K562 (cell line): ENCODE results near the gene PPP1R16B. TPM values are rescaled to one million over a fixed set of nuclear protein-coding genes. Genes with fewer than 3 reads are reported as not detected.

Source experiments
- ATF7 ChIP-seq: fragments of 450-650 bp; IDR thresholded peaks from 2 replicates; pipeline ENCODE4 v1.7.1; 2014; ENCODE audit warnings: mild to moderate bottlenecking, moderate library complexity
- BHLHE40 ChIP-seq: IDR thresholded peaks from 2 replicates; pipeline ENCODE4 v1.6.1; 2011; ENCODE audit warnings: low read length, improper control_type of control experiment
- E2F3 ChIP-seq: fragments of 250-450 bp; sonication (Bioruptor Pico); IDR thresholded peaks from 2 replicates; pipeline ENCODE4 v1.4.0; 2020; ENCODE audit warnings: mild to moderate bottlenecking
- KLF6 ChIP-seq: fragments of 250-450 bp; sonication (Bioruptor Pico); IDR thresholded peaks from 2 replicates; pipeline ENCODE4 v1.4.0; 2020; ENCODE audit warnings: mild to moderate bottlenecking, moderate library complexity, borderline replicate concordance
- MCM5 ChIP-seq: fragments of 450-650 bp; IDR thresholded peaks from 2 replicates; pipeline ENCODE4 v1.6.1; 2016; ENCODE audit warnings: low read depth
- PHF8 ChIP-seq: fragments of 200-600 bp; sonication (generic); IDR thresholded peaks from 2 replicates; pipeline ENCODE4 v1.6.1; 2012; ENCODE audit warnings: mixed run types, mild to moderate bottlenecking, inconsistent platforms, low read length, moderate library complexity, borderline replicate concordance
- PKNOX1 ChIP-seq: fragments of 450-650 bp; IDR thresholded peaks from 2 replicates; pipeline ENCODE4 v1.6.1; 2016
- PPARD ChIP-seq: fragments of 250-450 bp; sonication (Bioruptor Pico); IDR thresholded peaks from 2 replicates; pipeline ENCODE4 v1.8.0; 2022; ENCODE audit warnings: inconsistent platforms, mild to moderate bottlenecking, moderate library complexity
- RAD21 ChIP-seq, 2 experiments: fragments of 250-450 bp in 1 of 2; fragments of 450-650 bp in 1 of 2; sonication (Bioruptor Pico) in 1 of 2; formaldehyde crosslinking in 1 of 2; IDR thresholded peaks in 1 of 2; conservative IDR thresholded peaks in 1 of 2; 2 replicates each; pipeline versions ENCODE4 v1.4.0 to v1.8.0; 2020 to 2022; ENCODE audit warnings: mild to moderate bottlenecking in 2 of 2, moderate library complexity in 1 of 2
- SIX5 ChIP-seq, 2 experiments: IDR thresholded peaks; 2 replicates each; pipeline ENCODE4 v1.6.1; 2011; ENCODE audit warnings: low read length in 2 of 2, borderline replicate concordance in 1 of 2, low read depth in 1 of 2, mild to moderate bottlenecking in 1 of 2, moderate library complexity in 1 of 2; ENCODE audit not compliant: insufficient read depth in 1 of 2
- TEAD4 ChIP-seq, 2 experiments: sonication (generic) in 1 of 2; formaldehyde crosslinking in 1 of 2; IDR thresholded peaks; 2 replicates each; pipeline versions ENCODE4 v1.6.1 to v1.8.0; 2012 to 2022; ENCODE audit warnings: borderline replicate concordance in 1 of 2, inconsistent platforms in 1 of 2, low read length in 1 of 2, mild to moderate bottlenecking in 1 of 2, missing genetic modification reagents in 1 of 2
- ZNF232 ChIP-seq: sonication (generic); formaldehyde crosslinking; IDR thresholded peaks from 2 replicates; pipeline ENCODE4 v1.8.0; 2022; ENCODE audit warnings: mild to moderate bottlenecking, missing genetic modification reagents
- ZNF253 ChIP-seq: fragments of 250-450 bp; sonication (Bioruptor Pico); conservative IDR thresholded peaks from 2 replicates; pipeline ENCODE4 v1.6.1; 2021; ENCODE audit warnings: mild to moderate bottlenecking
- ZNF830 ChIP-seq: fragments of 250-450 bp; sonication (Bioruptor Pico); IDR thresholded peaks from 2 replicates; pipeline ENCODE4 v1.5.0; 2021; ENCODE audit warnings: mild to moderate bottlenecking
- polyA plus RNA-seq, 8 experiments: library from polyadenylated mRNA; depleted of rRNA in 4 of 8; stranded (reverse) in 5 of 8; unstranded in 3 of 8; fragments of >200 nt; fragmentation: Nextera tagmentation in 2 of 8; fragmentation: Illumina TruSeq in 1 of 8; extraction: Ambion mirVana in 2 of 8; extraction: Trizol in 1 of 8; gene quantifications; 2 replicates each; pipeline versions ENCODE4 v1.2.1 to v1.2.3, GENCODE V29; 2011 to 2014; ENCODE audit warnings: inconsistent platforms in 1 of 8, missing spikeins in 1 of 8
- total RNA-seq, 7 experiments: library from RNA; depleted of rRNA in 6 of 7; stranded (reverse); fragments of >200 nt in 6 of 7; fragmentation: Illumina TruSeq in 2 of 7; extraction: Trizol in 2 of 7; gene quantifications; 2 replicates each; pipeline versions ENCODE4 v1.2.1 to v1.2.3, GENCODE V29; 2011 to 2021; ENCODE audit warnings: low replicate concordance in 1 of 7
- TF ChIP-seq, protein P1 (sequence below): fragments of 450-650 bp; formaldehyde crosslinking; IDR thresholded peaks from 2 replicates; pipeline ENCODE4 v1.4.0; 2020; ENCODE audit warnings: mild to moderate bottlenecking
- TF ChIP-seq, protein P2 (sequence below): fragments of 450-650 bp; IDR thresholded peaks from 2 replicates; pipeline ENCODE4 v1.7.0; 2016; ENCODE audit warnings: borderline replicate concordance
- TF ChIP-seq, protein P3 (sequence below): fragments of 200-800 bp; sonication (Bioruptor generic); IDR thresholded peaks from 2 replicates; pipeline ENCODE4 v1.6.1; 2017; ENCODE audit warnings: missing genetic modification characterization, missing compliant biosample characterization

PPP1R16B gene
- total and polyA plus RNA-seq, 9 of the 15 experiments (the other 6 are each of a cell fraction or from before 2014, with no cell fraction given), result 1.5 to 11.5 (median 6.8) TPM

DNA sequence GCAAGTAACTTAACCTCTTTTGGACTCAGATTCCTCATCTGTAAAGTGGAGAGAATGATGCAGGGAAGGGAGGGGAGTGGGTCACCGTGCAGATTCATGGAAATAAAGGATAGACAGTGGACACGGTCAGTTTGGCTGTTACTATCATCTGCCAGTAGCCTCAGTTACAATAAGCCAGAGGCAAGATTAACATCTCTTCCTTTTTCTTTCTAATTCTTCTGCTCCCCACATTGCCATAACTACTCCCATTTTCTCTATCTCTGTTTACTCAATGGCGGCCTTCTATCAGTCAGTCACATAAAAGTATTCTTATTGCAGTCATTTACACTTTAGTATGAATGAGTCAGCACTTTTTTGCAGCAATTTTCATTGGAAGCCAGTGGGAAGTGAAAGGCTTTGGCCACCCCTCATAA is 49.2 kb downstream of the PPP1R16B start (continued):
- TF ChIP-seq, protein P1, sequence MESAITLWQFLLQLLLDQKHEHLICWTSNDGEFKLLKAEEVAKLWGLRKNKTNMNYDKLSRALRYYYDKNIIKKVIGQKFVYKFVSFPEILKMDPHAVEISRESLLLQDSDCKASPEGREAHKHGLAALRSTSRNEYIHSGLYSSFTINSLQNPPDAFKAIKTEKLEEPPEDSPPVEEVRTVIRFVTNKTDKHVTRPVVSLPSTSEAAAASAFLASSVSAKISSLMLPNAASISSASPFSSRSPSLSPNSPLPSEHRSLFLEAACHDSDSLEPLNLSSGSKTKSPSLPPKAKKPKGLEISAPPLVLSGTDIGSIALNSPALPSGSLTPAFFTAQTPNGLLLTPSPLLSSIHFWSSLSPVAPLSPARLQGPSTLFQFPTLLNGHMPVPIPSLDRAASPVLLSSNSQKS (CRISPR knock-in tag), result no peak
- TF ChIP-seq, protein P2, sequence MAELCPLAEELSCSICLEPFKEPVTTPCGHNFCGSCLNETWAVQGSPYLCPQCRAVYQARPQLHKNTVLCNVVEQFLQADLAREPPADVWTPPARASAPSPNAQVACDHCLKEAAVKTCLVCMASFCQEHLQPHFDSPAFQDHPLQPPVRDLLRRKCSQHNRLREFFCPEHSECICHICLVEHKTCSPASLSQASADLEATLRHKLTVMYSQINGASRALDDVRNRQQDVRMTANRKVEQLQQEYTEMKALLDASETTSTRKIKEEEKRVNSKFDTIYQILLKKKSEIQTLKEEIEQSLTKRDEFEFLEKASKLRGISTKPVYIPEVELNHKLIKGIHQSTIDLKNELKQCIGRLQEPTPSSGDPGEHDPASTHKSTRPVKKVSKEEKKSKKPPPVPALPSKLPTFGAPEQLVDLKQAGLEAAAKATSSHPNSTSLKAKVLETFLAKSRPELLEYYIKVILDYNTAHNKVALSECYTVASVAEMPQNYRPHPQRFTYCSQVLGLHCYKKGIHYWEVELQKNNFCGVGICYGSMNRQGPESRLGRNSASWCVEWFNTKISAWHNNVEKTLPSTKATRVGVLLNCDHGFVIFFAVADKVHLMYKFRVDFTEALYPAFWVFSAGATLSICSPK, result no peak
- TF ChIP-seq TEAD4 (IDR thresholded peaks at IDR 0.05; ENCODE audit: low read length) (peak; percentile 81), TEAD4 (CRISPR knock-in tag; IDR thresholded peaks at IDR 0.05; ENCODE audit: borderline replicate concordance) (no peak), ATF7 (0 out of 2 replicates have a peak, but pooled peaks have one; percentile 51), ZNF253 (CRISPR knock-in tag) (no peak), RAD21 (CRISPR knock-in tag; conservative IDR thresholded peaks at IDR 0.05 in 1 of 2, IDR thresholded peaks at IDR 0.05 in 1 of 2) (peak in 1 of 2 experiments; percentile 16; a peak in 1 of 4 replicates), ZNF232 (CRISPR knock-in tag) (no peak), PHF8 (no peak), PPARD (CRISPR knock-in tag) (no peak), E2F3 (no peak), BHLHE40 (no peak), KLF6 (peak; percentile 89; the same call in 1 of the 2 replicates), SIX5 (IDR thresholded peaks at IDR 0.05; ENCODE audit: borderline replicate concordance in 1 of 2, insufficient read depth in 1 of 2, low read depth in 1 of 2, low read length in 2 of 2) (no peak), ZNF830 (CRISPR knock-in tag) (no peak), PKNOX1 (peak; percentile 85), MCM5 (no peak)
- TF ChIP-seq, protein P3, sequence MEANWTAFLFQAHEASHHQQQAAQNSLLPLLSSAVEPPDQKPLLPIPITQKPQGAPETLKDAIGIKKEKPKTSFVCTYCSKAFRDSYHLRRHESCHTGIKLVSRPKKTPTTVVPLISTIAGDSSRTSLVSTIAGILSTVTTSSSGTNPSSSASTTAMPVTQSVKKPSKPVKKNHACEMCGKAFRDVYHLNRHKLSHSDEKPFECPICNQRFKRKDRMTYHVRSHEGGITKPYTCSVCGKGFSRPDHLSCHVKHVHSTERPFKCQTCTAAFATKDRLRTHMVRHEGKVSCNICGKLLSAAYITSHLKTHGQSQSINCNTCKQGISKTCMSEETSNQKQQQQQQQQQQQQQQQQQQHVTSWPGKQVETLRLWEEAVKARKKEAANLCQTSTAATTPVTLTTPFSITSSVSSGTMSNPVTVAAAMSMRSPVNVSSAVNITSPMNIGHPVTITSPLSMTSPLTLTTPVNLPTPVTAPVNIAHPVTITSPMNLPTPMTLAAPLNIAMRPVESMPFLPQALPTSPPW (CRISPR knock-in tag), result peak; percentile 48; the same call in 1 of the 2 replicates
